Mucosa of stomach (tissue), 1 donor: ENCODE results near the gene FGD3.
"Not testable (repeated sequence)": the region's sequence is repeated elsewhere in the genome, so short reads cannot be mapped to it uniquely, and the experiment has no call there.

Experiments used
- H3K27me3 ChIP-seq: one replicate; pipeline ENCODE4 v1.7.0; 2013; ENCODE audit warnings: mild to moderate bottlenecking, low read length; ENCODE audit not compliant: control insufficient read depth, insufficient read depth
- H3K36me3 ChIP-seq: one replicate; pipeline ENCODE4 v1.7.0; 2013; ENCODE audit warnings: low read length; ENCODE audit not compliant: control insufficient read depth, insufficient read depth
- H3K4me1 ChIP-seq: one replicate; pipeline ENCODE4 v1.7.0; 2013; ENCODE audit warnings: mild to moderate bottlenecking, low read length; ENCODE audit not compliant: control insufficient read depth, insufficient read depth
- H3K4me3 ChIP-seq: one replicate; pipeline ENCODE4 v1.7.0; 2013; ENCODE audit warnings: low read length
- H3K9ac ChIP-seq: one replicate; pipeline ENCODE4 v1.7.0; 2013; ENCODE audit warnings: mild to moderate bottlenecking, low read length, moderate library complexity
- H3K9me3 ChIP-seq: one replicate; pipeline ENCODE4 v1.7.0; 2013; ENCODE audit warnings: mild to moderate bottlenecking, low read length, moderate library complexity; ENCODE audit not compliant: control insufficient read depth
- donor health status: Pancreatic carcinoma.

Gene FGD3

GRCh38 chr9:92986176-92987119 is 39.1 kb downstream of the FGD3 start:
- no peak overlapping the region for H3K9ac ChIP-seq
- H3K4me3 ChIP-seq = no peak overlapping the region
- no peaks in the 10 kb centered on the region for H3K4me1 ChIP-seq
- no peaks in the 10 kb centered on the region for H3K36me3 ChIP-seq
- no peaks in the 10 kb centered on the region for H3K9me3 ChIP-seq
- no peaks in the 10 kb centered on the region for H3K27me3 ChIP-seq

- Histone ChIP-seq H3K9me3 (no peaks in the 10 kb centered on the region), H3K36me3 (no peaks in the 10 kb centered on the region), H3K4me1 (no peaks in the 10 kb centered on the region), H3K4me3 (no peak overlapping the region), H3K27me3 (no peaks in the 10 kb centered on the region), H3K9ac (no peak overlapping the region)
These were observed 41.0 kb downstream of the FGD3 start for GRCh38 chr9:92988215-92988768.

DNA sequence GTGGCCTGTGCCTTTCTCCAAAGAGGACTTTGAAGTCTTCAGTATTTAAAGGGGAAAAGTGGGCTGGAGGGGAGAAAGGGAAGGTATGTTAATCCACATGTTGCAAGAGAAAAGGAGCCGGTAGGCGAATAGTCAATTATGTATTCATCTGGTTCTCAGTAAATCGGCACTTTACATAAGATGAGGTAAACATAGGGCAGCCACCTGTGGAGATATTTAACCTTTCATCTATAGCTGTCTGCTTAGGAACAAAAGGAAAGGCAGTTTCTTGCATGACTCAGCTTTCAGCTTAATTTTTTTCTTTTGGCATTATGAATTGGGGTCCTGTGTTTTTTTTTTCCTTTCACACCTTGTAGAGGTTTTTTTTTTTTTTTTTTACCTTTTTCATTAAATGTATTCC is 42.2 kb downstream of the FGD3 start:
- Histone ChIP-seq H3K36me3 (no peaks in the 10 kb centered on the region), H3K27me3 (no peaks in the 10 kb centered on the region), H3K4me3 (no peak overlapping the region), H3K9me3 (no peaks in the 10 kb centered on the region), H3K9ac (no peak overlapping the region), H3K4me1 (no peaks in the 10 kb centered on the region)

- H3K4me3 ChIP-seq = no peak overlapping the region
- H3K27me3 ChIP-seq = no peaks in the 10 kb centered on the region
- no peaks in the 10 kb centered on the region for H3K9me3 ChIP-seq
- H3K9ac ChIP-seq = no peak overlapping the region
- no peaks in the 10 kb centered on the region for H3K4me1 ChIP-seq
- no peaks in the 10 kb centered on the region for H3K36me3 ChIP-seq
These were observed 43.1 kb downstream of the FGD3 start for GRCh38 chr9:92990461-92990860.

DNA sequence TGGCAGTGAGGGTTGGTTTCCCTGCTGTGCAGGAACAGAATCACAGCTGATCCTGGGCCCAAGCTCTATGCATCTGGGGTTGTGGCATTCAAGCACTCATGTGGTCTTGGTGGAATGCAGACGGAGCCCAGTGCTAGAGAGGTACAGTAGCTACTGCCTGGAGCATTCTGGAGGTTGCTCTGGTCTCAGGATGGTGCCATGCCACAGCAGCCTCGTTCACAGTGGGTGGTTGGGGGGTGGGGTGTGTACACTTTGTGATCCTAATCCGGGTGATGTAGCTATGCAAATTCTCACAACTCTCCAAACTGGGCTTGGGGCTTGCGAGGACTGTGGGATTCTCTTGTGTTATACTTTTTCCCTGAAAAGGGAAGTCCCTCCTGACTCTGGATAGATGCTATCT is 45.2 kb downstream of the FGD3 start:
- H3K4me3 ChIP-seq = no peak overlapping the region
- H3K4me1 ChIP-seq = no peaks in the 10 kb centered on the region
- H3K9ac ChIP-seq = no peak overlapping the region
- no peaks in the 10 kb centered on the region for H3K27me3 ChIP-seq
- no peaks in the 10 kb centered on the region for H3K9me3 ChIP-seq
- no peaks in the 10 kb centered on the region for H3K36me3 ChIP-seq

DNA sequence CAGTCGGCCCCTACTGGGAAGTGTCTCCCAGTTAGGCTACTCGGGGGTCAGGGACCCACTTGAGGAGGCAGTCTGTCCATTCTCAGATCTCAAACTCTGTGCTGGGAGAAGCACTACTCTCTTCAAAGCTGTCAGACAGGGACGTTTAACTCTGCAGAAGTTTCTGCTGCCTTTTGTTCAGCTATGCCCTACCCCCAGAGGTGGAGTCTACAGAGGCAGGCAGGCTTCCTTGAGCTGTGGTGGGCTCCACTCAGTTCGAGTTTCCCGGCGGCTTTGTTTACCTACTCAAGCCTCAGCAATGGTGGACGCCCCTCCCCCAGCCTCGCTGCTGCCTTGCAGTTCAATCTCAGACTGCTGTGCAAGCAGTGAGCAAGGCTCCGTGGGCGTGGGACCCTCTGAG is 51.5 kb downstream of the FGD3 start:
- not testable (repeated sequence) for H3K4me3 ChIP-seq, H3K4me1 ChIP-seq, H3K36me3 ChIP-seq, H3K9ac ChIP-seq, H3K27me3 ChIP-seq, H3K9me3 ChIP-seq

GRCh38 chr9:93001031-93001430 is 53.7 kb downstream of the FGD3 start:
- H3K4me1 ChIP-seq = peaks cover 12% of the 10 kb centered on the region
- H3K36me3 ChIP-seq = no peaks in the 10 kb centered on the region
- H3K9ac ChIP-seq = no peak overlapping the region
- no peaks in the 10 kb centered on the region for H3K9me3 ChIP-seq
- H3K27me3 ChIP-seq = no peaks in the 10 kb centered on the region
- no peak overlapping the region for H3K4me3 ChIP-seq

DNA sequence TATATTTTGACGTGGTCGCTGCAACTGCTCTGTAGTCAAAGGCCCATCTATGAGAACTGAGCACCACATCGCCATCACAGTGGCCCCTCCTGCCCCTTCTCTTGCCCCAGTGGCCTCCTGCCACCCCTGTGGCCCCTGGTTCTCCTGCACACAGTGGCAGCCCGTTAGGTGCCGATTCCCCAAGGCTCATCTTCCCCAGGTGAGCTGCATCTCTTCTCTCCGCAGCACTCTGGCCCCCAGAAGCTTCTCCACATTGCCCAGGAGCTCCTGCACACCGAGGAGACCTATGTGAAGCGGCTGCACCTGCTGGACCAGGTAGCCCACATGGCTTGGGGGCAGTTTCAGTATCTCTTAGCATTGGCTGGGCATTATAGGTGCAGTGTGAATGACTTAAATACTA is 55.4 kb downstream of the FGD3 start:
- H3K36me3 ChIP-seq = no peaks in the 10 kb centered on the region
- no peak overlapping the region for H3K4me3 ChIP-seq
- no peaks in the 10 kb centered on the region for H3K9me3 ChIP-seq
- H3K4me1 ChIP-seq = peaks cover 12% of the 10 kb centered on the region
- H3K27me3 ChIP-seq = no peaks in the 10 kb centered on the region
- H3K9ac ChIP-seq = no peak overlapping the region

GRCh38 chr9:93003552-93004407 is 56.5 kb downstream of the FGD3 start:
- Histone ChIP-seq H3K36me3 (no peaks in the 10 kb centered on the region), H3K4me3 (peak overlapping the region; percentile 32), H3K9me3 (no peaks in the 10 kb centered on the region), H3K9ac (peak overlapping the region; percentile 41), H3K4me1 (peaks cover 12% of the 10 kb centered on the region), H3K27me3 (no peaks in the 10 kb centered on the region)

DNA sequence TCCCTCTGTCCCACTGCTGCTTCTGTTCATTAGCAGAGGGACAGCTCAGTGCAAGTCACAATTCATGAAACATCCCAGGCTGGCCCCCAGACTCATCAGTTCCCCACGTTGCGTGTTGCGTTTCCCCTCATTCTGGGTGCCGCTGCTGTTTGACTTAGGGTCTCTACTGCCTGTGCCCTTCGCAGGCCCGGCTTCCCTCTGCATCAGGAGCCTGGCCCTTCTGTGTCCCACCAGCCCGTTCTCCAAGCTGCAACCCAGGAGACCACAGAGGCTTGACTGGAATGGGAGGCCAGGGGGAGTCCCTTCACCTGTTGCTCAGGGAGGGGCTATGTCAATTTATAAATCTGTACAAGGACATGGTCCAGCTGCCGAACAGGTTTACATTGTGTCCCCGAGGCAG is 57.2 kb downstream of the FGD3 start:
- no peaks in the 10 kb centered on the region for H3K27me3 ChIP-seq
- H3K36me3 ChIP-seq = no peaks in the 10 kb centered on the region
- H3K4me1 ChIP-seq = peaks cover 12% of the 10 kb centered on the region
- H3K4me3 ChIP-seq = no peak overlapping the region
- peak overlapping the region; percentile 41 for H3K9ac ChIP-seq
- H3K9me3 ChIP-seq = no peaks in the 10 kb centered on the region

- Histone ChIP-seq H3K36me3 (no peaks in the 10 kb centered on the region), H3K4me1 (peaks cover 12% of the 10 kb centered on the region), H3K4me3 (no peak overlapping the region)
These were observed 58.6 kb downstream of the FGD3 start for GRCh38 chr9:93005876-93006275.

DNA sequence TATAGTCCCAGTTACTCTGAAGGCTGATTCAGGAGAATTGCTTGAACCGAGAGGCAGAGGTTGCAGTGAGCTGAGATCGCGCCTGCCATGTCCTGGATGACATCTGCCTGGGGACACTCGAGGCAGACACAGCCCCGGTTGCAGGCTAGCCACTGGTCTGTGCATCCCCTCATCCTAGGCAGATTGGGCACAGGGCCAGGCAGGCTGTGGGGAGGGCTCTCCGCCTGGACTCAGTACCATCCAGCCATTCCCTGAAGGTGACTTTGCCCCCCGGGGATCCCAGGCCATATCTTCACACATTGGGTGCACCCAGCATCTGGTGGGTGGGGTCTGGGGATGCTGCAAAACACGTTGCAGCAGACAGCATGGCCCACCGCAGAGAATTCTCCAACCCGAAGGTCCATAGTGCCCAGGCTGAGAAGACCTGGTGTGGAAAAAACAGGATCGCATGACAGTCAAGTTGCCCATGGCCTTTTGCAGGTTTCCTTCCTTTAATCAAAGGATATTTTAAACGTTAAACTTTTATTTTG is 60.3 kb downstream of the FGD3 start:
- Histone ChIP-seq H3K9ac (no peak overlapping the region), H3K4me3 (no peak overlapping the region), H3K9me3 (no peaks in the 10 kb centered on the region), H3K4me1 (peaks cover 12% of the 10 kb centered on the region), H3K27me3 (no peaks in the 10 kb centered on the region), H3K36me3 (no peaks in the 10 kb centered on the region)

More at GRCh38 chr9:93005876-93006275, 58.6 kb downstream of the FGD3 start:
- H3K9ac ChIP-seq = no peak overlapping the region
- H3K9me3 ChIP-seq = no peaks in the 10 kb centered on the region
- H3K27me3 ChIP-seq = no peaks in the 10 kb centered on the region
